Measurements from ENCODE around the gene NFKBIE.

GRCh38 chr6:44258921-44259320 is 6.4 kb downstream of the NFKBIE start:
- TF ChIP-seq CTCF (conservative IDR thresholded peaks at IDR 0.05; ENCODE audit: low read depth, low read length) (no peak), EZH2 (IDR thresholded peaks at IDR 0.05; ENCODE audit: low read length, unreplicated experiment) (no peak)
